Vagina (tissue), 2 donors: ENCODE measurements around the gene OR5D16. TPM values are rescaled to one million over a fixed set of nuclear protein-coding genes. Genes with fewer than 3 reads are reported as not detected.

ENCODE experiments used
- DNase-seq, 2 donors: peaks; one replicate each; pipeline ENCODE4 v3.0.0-alpha.2; 2017; ENCODE audit errors: extremely low spot score in 2 of 2
- H3K27ac ChIP-seq: fragments of 200-600 bp; sonication (generic); one replicate; pipeline ENCODE4 v1.5.1; 2019
- H3K27me3 ChIP-seq: fragments of 200-600 bp; sonication (generic); one replicate; pipeline ENCODE4 v1.5.1; 2019
- H3K36me3 ChIP-seq, 2 donors: fragments of 200-600 bp; sonication (generic); one replicate each; pipeline ENCODE4 v1.5.1; 2017 to 2019
- H3K4me1 ChIP-seq: fragments of 200-600 bp; sonication (generic); one replicate; pipeline ENCODE4 v1.5.1; 2019
- H3K4me3 ChIP-seq, 2 donors: fragments of 200-600 bp; sonication (generic); 1 replicate in 1 of 2; 2 replicates in 1 of 2; pipeline ENCODE4 v1.5.1; 2016 to 2019
- H3K9me3 ChIP-seq: fragments of 200-600 bp; sonication (generic); one replicate; pipeline ENCODE4 v1.5.1; 2019
- POLR2A ChIP-seq, 2 donors: fragments of 450-650 bp; IDR thresholded peaks; one replicate each; pipeline ENCODE4 v1.6.1; 2017; ENCODE audit warnings: antibody characterized with exemption in 2 of 2, mild to moderate bottlenecking in 2 of 2, moderate library complexity in 2 of 2
- POLR2AphosphoS5 ChIP-seq, 2 donors: sonication (generic); formaldehyde crosslinking; IDR thresholded peaks; one replicate each; pipeline ENCODE4 v1.9.0; 2017; ENCODE audit warnings: antibody characterized with exemption in 2 of 2, mild to moderate bottlenecking in 2 of 2, low read depth in 1 of 2; ENCODE audit not compliant: insufficient read depth in 1 of 2
- intact Hi-C: fragments of 100-400 bp; cut with DNase I; formaldehyde crosslinking; loops from one replicate; pipeline ENCODE4 v1.15.1; 2023
- total RNA-seq: library from RNA; depleted of rRNA; stranded (reverse); fragments of >200 nt; gene quantifications from one replicate; pipeline ENCODE4 v1.2.3, GENCODE V29; 2016
- TF ChIP-seq, protein P1 (sequence below), 3 experiments: fragments of 450-650 bp in 2 of 3; fragments of 200-600 bp in 1 of 3; sonication (generic) in 1 of 3; IDR thresholded peaks; one replicate each; pipeline ENCODE4 v1.5.1; 2017 to 2019; ENCODE audit warnings: antibody characterized with exemption in 3 of 3, mild to moderate bottlenecking in 2 of 3, moderate library complexity in 2 of 3

The OR5D16 gene
- total RNA-seq = not detected

GRCh38 chr11:55838452-55838851, at the start of gene OR5D16:
OR5D16 (plus strand) TSS chr11:55838752; CDS start chr11:55838752, 0 bp downstream.
- H3K4me3 ChIP-seq = no peak within 1 kb of the TSS
- no peaks in the 10 kb centered on the region for H3K4me1 ChIP-seq
- intact Hi-C loops = no loop called here
- no peaks in the 10 kb centered on the region for H3K36me3 ChIP-seq
- DNase-seq = no peak
- H3K27ac ChIP-seq = no peak within 1 kb of the TSS
- H3K9me3 ChIP-seq = no peaks in the 10 kb centered on the region
- H3K27me3 ChIP-seq = no peaks in the 10 kb centered on the region
- TF ChIP-seq POLR2AphosphoS5 (IDR thresholded peaks at IDR 0.05; ENCODE audit: insufficient read depth in 1 of 2, low read depth in 1 of 2) (no peak), POLR2A (IDR thresholded peaks at IDR 0.05) (no peak)
- TF ChIP-seq, protein P1, sequence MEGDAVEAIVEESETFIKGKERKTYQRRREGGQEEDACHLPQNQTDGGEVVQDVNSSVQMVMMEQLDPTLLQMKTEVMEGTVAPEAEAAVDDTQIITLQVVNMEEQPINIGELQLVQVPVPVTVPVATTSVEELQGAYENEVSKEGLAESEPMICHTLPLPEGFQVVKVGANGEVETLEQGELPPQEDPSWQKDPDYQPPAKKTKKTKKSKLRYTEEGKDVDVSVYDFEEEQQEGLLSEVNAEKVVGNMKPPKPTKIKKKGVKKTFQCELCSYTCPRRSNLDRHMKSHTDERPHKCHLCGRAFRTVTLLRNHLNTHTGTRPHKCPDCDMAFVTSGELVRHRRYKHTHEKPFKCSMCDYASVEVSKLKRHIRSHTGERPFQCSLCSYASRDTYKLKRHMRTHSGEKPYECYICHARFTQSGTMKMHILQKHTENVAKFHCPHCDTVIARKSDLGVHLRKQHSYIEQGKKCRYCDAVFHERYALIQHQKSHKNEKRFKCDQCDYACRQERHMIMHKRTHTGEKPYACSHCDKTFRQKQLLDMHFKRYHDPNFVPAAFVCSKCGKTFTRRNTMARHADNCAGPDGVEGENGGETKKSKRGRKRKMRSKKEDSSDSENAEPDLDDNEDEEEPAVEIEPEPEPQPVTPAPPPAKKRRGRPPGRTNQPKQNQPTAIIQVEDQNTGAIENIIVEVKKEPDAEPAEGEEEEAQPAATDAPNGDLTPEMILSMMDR (IDR thresholded peaks at IDR 0.05) = no peak

- no peak for DNase-seq
- intact Hi-C loops = no loop called here
- no peak overlapping the region for H3K4me3 ChIP-seq
- H3K4me1 ChIP-seq = no peaks in the 10 kb centered on the region
- H3K27me3 ChIP-seq = no peaks in the 10 kb centered on the region
- H3K9me3 ChIP-seq = no peaks in the 10 kb centered on the region
- no peaks in the 10 kb centered on the region for H3K36me3 ChIP-seq
- no peak for TF ChIP-seq POLR2AphosphoS5 (IDR thresholded peaks at IDR 0.05; ENCODE audit: insufficient read depth in 1 of 2, low read depth in 1 of 2)
- no peak for TF ChIP-seq POLR2A (IDR thresholded peaks at IDR 0.05)
- TF ChIP-seq, protein P1 (IDR thresholded peaks at IDR 0.05) = no peak
- H3K27ac ChIP-seq = no peak overlapping the region
These were observed 46.9 kb upstream of the OR5D16 start for GRCh38 chr11:55791606-55792005.

DNA sequence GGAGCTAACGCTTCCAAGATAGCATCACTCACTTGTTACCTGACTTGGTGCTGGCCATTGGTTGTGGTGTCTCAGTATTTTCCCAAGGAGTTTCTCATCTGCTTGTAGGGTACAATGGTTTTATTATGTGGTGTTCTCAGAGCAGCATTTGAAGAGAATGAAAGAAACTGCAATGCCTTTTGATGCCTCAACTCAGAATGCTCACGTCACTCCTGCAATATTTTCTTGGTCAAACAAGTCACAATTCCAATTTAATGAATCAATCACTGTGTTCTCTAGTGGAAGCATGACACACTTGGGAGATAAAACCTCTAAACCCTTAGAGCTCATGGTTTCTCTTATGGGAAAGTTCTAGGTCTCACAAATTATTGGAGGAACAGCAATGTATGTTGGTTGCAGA, 45.2 kb upstream of the OR5D16 start:
- Histone ChIP-seq H3K36me3 (no peaks in the 10 kb centered on the region), H3K4me1 (no peaks in the 10 kb centered on the region), H3K27me3 (no peaks in the 10 kb centered on the region), H3K27ac (no peak overlapping the region), H3K4me3 (no peak overlapping the region), H3K9me3 (no peaks in the 10 kb centered on the region)
- TF ChIP-seq, protein P1 (IDR thresholded peaks at IDR 0.05) = no peak
- TF ChIP-seq POLR2A (IDR thresholded peaks at IDR 0.05) = no peak
- no peak for TF ChIP-seq POLR2AphosphoS5 (IDR thresholded peaks at IDR 0.05; ENCODE audit: insufficient read depth in 1 of 2, low read depth in 1 of 2)
- intact Hi-C loops = no loop called here
- DNase-seq = no peak

- TF ChIP-seq POLR2AphosphoS5 (IDR thresholded peaks at IDR 0.05; ENCODE audit: insufficient read depth in 1 of 2, low read depth in 1 of 2) (no peak), POLR2A (IDR thresholded peaks at IDR 0.05) (no peak)
- TF ChIP-seq, protein P1 (IDR thresholded peaks at IDR 0.05) = no peak
- intact Hi-C loops = no loop called here
- no peak for DNase-seq
- no peaks in the 10 kb centered on the region for H3K9me3 ChIP-seq
- H3K36me3 ChIP-seq = no peaks in the 10 kb centered on the region
- no peaks in the 10 kb centered on the region for H3K27me3 ChIP-seq
- H3K27ac ChIP-seq = no peak within 1 kb of the TSS
- no peaks in the 10 kb centered on the region for H3K4me1 ChIP-seq
- no peak within 1 kb of the TSS for H3K4me3 ChIP-seq
These were observed 43.3 kb upstream of the OR5D16 start, which contains the start of gene OR5D14 for GRCh38 chr11:55795256-55795655. OR5D14 (plus strand) TSS chr11:55795556; CDS start chr11:55795556, 0 bp downstream.

GRCh38 chr11:55806248-55806647, 32.3 kb upstream of the OR5D16 start:
- no peak for DNase-seq
- no peaks in the 10 kb centered on the region for H3K27me3 ChIP-seq
- H3K4me3 ChIP-seq = no peak overlapping the region
- TF ChIP-seq POLR2A (IDR thresholded peaks at IDR 0.05) = no peak
- TF ChIP-seq, protein P1 (IDR thresholded peaks at IDR 0.05) = no peak
- no peaks in the 10 kb centered on the region for H3K36me3 ChIP-seq
- H3K9me3 ChIP-seq = no peaks in the 10 kb centered on the region
- no peaks in the 10 kb centered on the region for H3K4me1 ChIP-seq
- no peak overlapping the region for H3K27ac ChIP-seq
- intact Hi-C loops = no loop called here
